ENCODE results near the gene NPNT. TPM values are rescaled to one million over a fixed set of nuclear protein-coding genes. Genes with fewer than 3 reads are reported as not detected.
A peak's percentile ranks its signal among the peaks of the same experiment; 100 is the strongest.

NPNT gene
- total RNA-seq, 1 donor from 2014 or later = 217 TPM

DNA sequence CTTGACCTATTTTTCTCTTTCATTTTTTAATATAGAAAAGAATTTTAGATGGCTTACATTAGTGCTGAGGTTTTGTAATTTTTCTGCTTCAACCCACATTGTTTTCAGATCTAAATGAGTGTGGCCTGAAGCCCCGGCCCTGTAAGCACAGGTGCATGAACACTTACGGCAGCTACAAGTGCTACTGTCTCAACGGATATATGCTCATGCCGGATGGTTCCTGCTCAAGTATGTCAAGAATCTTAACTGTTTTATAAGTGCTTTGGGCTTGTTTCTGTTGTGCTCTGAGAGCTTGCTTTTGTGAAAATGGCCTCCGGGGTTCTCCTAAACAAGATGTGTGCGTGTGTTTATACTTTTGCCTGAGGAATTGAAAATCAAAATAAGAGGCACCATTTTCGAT lies 41.6 kb downstream of the NPNT start:
- H3K4me1 ChIP-seq = no peaks in the 10 kb centered on the region
- H3K9me3 ChIP-seq = no peaks in the 10 kb centered on the region
- H3K27ac ChIP-seq = no peak overlapping the region
- no peak overlapping the region for H3K4me3 ChIP-seq
- TF ChIP-seq, protein P1, sequence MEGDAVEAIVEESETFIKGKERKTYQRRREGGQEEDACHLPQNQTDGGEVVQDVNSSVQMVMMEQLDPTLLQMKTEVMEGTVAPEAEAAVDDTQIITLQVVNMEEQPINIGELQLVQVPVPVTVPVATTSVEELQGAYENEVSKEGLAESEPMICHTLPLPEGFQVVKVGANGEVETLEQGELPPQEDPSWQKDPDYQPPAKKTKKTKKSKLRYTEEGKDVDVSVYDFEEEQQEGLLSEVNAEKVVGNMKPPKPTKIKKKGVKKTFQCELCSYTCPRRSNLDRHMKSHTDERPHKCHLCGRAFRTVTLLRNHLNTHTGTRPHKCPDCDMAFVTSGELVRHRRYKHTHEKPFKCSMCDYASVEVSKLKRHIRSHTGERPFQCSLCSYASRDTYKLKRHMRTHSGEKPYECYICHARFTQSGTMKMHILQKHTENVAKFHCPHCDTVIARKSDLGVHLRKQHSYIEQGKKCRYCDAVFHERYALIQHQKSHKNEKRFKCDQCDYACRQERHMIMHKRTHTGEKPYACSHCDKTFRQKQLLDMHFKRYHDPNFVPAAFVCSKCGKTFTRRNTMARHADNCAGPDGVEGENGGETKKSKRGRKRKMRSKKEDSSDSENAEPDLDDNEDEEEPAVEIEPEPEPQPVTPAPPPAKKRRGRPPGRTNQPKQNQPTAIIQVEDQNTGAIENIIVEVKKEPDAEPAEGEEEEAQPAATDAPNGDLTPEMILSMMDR (IDR thresholded peaks at IDR 0.05) = no peak
- peaks cover 20% of the 10 kb centered on the region for H3K36me3 ChIP-seq
- DNase-seq = no peak
- H3K27me3 ChIP-seq (ENCODE audit: low read depth) = no peaks in the 10 kb centered on the region
- intact Hi-C loops (cut with DNase I) = no loop called here
- ATAC-seq = peak; percentile 68 to 91

DNA sequence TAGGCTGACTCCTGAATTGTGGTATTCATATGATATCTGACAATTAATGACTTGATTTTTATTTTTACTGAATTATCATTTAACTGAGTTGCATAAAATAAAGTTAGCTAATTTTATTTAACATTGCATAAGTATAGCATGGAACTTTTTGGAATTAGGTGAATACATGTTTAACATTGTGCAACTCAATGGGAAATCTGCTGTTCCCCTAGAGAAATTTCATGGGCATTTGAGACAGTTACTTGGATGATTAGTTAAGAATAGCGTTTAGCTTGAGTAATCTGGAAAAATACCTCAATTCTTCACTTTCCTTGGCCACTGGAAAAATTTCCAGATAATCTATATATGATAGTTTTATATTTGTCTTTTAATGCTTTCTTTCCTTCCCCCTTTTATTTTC lies 42.5 kb downstream of the NPNT start:
- no peaks in the 10 kb centered on the region for H3K4me1 ChIP-seq
- intact Hi-C loops (cut with DNase I) = no loop called here
- no peaks in the 10 kb centered on the region for H3K27me3 ChIP-seq (ENCODE audit: low read depth)
- H3K9me3 ChIP-seq = no peaks in the 10 kb centered on the region
- DNase-seq (no peak), ATAC-seq (no peak)
- no peak overlapping the region for H3K27ac ChIP-seq
- TF ChIP-seq, protein P1 (IDR thresholded peaks at IDR 0.05) = no peak
- peaks cover 23% of the 10 kb centered on the region for H3K36me3 ChIP-seq
- no peak overlapping the region for H3K4me3 ChIP-seq

- no peaks in the 10 kb centered on the region for H3K9me3 ChIP-seq
- TF ChIP-seq, protein P1 (IDR thresholded peaks at IDR 0.05) = no peak
- no peak overlapping the region for H3K27ac ChIP-seq
- DNase-seq = no peak
- intact Hi-C loops (cut with DNase I) = no loop called here
- no peaks in the 10 kb centered on the region for H3K4me1 ChIP-seq
- H3K36me3 ChIP-seq = peaks cover 34% of the 10 kb centered on the region
- ATAC-seq = no peak
- H3K4me3 ChIP-seq = no peak overlapping the region
- no peaks in the 10 kb centered on the region for H3K27me3 ChIP-seq (ENCODE audit: low read depth)
Observed at GRCh38 chr4:105943234-105943633, 48.0 kb downstream of the NPNT start.

DNA sequence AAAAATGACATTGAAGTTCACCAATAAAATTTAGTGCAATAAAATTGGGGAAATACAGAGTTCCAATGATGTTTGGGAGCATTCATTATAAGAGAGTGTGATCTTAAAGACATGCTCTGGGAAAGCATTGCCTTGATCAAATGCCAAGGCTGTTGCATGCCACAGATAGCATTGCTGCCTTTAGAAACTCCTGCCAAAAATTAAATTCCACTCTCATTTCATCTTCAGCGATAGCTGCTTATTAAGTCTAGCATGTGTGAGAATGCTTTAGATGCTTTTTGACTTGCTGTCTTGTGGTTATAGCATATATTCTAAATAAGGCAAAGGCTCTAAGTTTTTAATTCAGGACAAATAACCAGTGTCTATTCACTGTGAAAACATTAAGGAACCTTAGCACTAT lies 49.3 kb downstream of the NPNT start:
- DNase-seq (no peak), ATAC-seq (peak; percentile 32 to 50)
- Histone ChIP-seq H3K27me3 (ENCODE audit: low read depth) (no peaks in the 10 kb centered on the region), H3K4me1 (no peaks in the 10 kb centered on the region), H3K36me3 (peaks cover 34% of the 10 kb centered on the region), H3K9me3 (no peaks in the 10 kb centered on the region), H3K27ac (no peak overlapping the region), H3K4me3 (no peak overlapping the region)
- TF ChIP-seq, protein P1 (IDR thresholded peaks at IDR 0.05) = no peak
- intact Hi-C loops (cut with DNase I) = no loop called here

- no peak for ATAC-seq
- Histone ChIP-seq H3K27ac (no peak overlapping the region), H3K36me3 (peaks cover 23% of the 10 kb centered on the region), H3K4me1 (peaks cover 12% of the 10 kb centered on the region), H3K4me3 (no peak overlapping the region), H3K9me3 (no peaks in the 10 kb centered on the region), H3K27me3 (ENCODE audit: low read depth) (no peaks in the 10 kb centered on the region)
- no peak for DNase-seq
- intact Hi-C loops (cut with DNase I) = no loop called here
- TF ChIP-seq, protein P1 (IDR thresholded peaks at IDR 0.05) = no peak
Observed at GRCh38 chr4:105946771-105947170, 51.5 kb downstream of the NPNT start.

GRCh38 chr4:105950701-105951100 lies 55.4 kb downstream of the NPNT start:
- H3K4me3 ChIP-seq = no peak overlapping the region
- ATAC-seq = no peak

More at GRCh38 chr4:105950701-105951100, 55.4 kb downstream of the NPNT start:
- H3K27ac ChIP-seq = no peak overlapping the region
- H3K4me1 ChIP-seq = peaks cover 12% of the 10 kb centered on the region
- DNase-seq = no peak
- H3K9me3 ChIP-seq = no peaks in the 10 kb centered on the region
- peaks cover 19% of the 10 kb centered on the region for H3K36me3 ChIP-seq
- intact Hi-C loops (cut with DNase I) = no loop called here
- no peaks in the 10 kb centered on the region for H3K27me3 ChIP-seq (ENCODE audit: low read depth)
- TF ChIP-seq, protein P1 (IDR thresholded peaks at IDR 0.05) = no peak

Data from lower lobe of right lung (tissue), 2 donors.